T-helper 2 cell (primary cell): ENCODE data around the gene C16orf96.

Source experiments
- DNase-seq, 5 experiments: peaks; one replicate each; pipeline versions ENCODE4 v3.0.0 to v3.0.0-alpha.2; 2012 to 2022

The C16orf96 gene

GRCh38 chr16:4618645-4619418, 62.7 kb downstream of the C16orf96 start:
- DNase-seq: no peak

DNA sequence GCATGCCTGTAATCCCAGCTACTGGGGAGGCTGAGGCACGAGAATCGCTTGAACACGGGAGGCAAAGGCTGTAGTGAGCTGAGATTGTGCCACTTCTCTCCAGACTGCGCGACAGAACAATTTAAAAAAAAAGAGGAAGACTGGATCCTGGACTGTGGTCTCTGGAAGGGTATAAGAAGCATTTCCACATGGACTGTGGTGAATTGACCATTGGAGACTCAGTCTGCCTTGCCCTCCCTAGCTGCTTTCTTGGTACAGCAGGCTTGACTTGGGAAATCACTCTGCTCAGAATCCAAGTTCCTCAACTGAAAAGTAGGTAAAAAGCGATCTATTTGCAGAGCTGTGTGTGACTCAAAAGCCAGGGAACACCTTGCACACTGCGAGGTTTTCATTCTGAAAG, 67.5 kb downstream of the C16orf96 start:
- DNase-seq: no peak

GRCh38 chr16:4624015-4624826, 68.1 kb downstream of the C16orf96 start, which contains the start of gene MGRN1:
TSS of gene MGRN1 (plus strand) at chr16:4624826. CDS start at chr16:4624961, 135 bp downstream.
- DNase-seq: peak; percentile 78 to 99 (median 89)

DNA sequence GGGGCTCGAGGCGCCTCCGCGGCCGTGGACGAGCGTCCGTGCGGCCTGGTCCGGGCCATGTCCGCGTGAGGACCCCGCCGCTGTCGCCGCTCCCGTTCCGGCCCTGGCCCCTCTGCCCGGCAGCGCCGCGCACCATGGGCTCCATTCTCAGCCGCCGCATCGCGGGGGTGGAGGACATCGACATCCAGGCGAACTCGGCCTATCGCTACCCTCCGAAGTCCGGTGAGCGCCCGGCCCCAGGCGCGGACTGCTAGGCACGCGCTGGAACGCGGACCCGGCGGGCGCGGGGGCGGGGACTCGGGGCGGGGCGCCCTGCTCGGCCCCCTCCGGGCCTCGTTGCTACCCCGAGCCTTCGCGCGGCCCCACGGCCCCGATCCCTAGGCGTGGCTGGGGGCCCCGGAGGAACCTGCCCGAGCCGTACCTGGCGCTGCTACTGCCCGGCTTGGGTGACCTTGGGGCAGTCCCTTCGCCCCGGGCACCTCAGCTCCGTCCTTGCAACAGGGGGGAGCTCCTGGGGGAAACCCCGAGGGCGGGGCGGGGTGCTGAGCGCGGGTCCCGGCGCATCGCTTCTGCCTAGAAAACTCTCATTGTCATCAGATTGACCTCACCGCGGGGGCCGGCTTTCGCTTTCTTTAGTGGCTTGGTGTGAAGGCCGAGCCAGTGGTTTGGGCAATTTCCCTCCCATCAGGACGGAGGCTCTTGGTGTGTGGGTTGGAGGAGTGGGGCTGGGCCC, 68.9 kb downstream of the C16orf96 start:
- peak; percentile 40 to 69 (median 59) for DNase-seq

DNA sequence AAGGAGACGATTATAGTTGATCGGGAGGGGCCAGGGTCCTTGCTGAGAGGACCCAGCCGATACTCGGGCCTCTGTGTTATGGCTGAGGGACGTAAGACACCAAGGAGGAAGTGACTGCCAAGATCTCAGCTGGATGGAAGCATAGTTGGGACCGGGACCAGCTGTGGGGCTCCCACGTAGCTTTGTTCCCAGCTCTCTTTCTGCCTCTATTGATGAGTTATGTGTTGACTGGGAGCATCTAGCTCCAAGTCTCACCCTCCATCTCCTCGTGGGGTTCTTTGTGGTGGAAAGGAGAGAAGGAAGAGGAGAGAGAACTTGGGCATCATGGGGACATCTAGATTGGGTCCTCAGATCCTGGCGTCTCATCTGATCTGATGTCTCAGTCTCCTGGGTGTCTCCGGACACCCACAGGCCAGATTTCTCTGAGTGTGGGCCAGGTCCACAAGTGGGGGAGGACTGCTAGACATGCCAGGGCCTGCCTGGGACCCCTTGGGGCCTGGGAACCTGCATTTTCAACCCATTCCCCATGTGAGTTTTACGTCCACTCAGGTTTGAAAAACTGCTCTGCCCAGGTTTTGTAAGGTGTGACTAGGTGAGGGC, 69.5 kb downstream of the C16orf96 start:
- DNase-seq: no peak

DNA sequence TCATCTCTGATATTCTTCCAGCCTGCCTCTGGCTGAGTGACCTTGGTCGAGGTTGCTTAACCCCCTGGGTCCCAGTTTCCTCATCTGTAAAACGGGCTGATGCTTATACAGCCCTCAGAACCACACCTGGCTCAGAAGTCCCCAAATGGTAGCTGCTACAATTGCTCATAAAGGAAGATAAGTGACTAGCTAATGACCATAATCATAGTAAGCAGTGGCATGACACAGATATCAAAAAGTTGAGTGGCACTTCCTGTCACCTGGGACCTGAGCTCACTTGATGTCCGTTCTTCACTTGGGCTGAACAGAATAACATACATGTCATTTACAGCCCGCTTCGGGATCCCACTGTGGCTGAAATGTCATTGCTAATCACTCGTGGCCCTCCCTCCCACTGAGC, 70.3 kb downstream of the C16orf96 start:
- no peak for DNase-seq

- DNase-seq: no peak
Measured at GRCh38 chr16:4628283-4628682, 72.1 kb downstream of the C16orf96 start.

DNA sequence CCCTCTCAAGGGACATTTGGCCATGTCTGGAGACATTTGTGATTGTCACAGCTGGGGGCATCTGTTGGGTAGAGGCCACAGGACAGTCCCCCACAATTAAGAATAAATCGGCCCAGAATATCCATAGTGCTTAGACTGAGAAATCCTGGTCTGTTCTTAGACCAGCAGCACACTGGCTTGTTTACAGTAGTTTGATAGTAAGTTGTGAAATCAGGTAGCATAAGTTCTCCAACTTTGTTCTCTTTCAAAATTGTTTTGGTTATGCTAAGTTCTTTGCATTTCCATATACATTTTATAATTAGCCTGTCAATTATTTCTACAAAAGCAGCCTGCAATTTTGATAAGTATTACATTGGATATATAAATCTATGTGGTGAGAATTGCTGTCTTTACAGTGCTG, 75.3 kb downstream of the C16orf96 start:
- no peak for DNase-seq

DNA sequence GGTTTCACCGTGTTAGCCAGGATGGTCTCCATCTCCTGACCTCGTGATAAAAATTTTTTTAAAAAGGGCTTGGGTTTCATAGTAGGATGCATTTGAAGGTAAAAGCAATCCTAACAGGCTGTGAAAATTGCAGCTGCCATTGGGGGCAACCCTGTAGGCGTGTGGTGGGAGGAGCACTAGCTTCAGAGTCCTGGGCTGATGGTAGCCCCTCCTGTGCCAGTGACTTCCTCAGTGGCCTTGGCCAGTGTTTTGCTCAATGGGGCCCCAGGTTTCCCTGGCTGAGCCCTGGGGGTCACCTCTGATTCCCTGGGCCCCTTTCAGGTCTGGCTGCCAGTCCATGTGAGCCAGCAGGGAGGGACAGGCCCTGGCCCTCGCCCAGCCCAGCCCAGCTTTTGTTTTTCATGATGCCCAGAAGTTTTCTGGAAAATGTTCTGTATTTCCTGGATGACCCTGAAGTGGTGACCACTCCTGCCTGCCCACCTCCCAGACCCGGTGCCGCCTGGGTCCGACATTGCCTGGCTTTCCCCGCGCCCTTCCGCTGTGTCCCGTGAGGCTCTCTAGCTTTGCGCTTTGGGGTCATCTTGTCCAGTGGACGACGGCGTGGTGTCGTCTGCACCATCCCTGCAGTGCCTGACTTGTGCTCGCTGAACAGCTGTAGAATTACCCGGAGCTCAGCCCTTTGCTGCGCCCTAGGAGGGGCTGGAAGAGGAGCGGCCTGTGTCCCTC, 77.9 kb downstream of the C16orf96 start:
- DNase-seq: no peak

- no peak for DNase-seq
Measured at GRCh38 chr16:4634768-4635167, 78.6 kb downstream of the C16orf96 start.

DNA sequence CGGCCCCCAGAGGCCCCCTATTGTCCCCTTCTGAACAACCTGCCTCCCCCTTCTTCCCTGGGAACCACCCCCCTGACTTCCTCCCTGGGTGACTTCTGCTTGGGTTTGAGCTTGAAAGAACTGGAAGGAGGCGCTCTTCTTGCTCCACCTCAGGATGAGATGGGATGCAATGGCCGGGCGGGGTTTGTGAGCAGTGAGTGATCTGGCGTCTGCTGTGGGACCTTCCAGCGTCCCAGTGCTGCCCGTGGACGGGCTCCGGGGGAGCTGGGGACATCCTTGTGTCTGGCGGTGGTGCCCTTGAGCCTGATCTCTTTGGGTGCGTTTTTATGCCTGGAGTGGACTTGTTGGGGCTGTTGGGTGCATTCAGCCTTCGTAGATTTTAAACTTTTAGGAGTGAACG, 80.1 kb downstream of the C16orf96 start:
- DNase-seq: no peak

DNA sequence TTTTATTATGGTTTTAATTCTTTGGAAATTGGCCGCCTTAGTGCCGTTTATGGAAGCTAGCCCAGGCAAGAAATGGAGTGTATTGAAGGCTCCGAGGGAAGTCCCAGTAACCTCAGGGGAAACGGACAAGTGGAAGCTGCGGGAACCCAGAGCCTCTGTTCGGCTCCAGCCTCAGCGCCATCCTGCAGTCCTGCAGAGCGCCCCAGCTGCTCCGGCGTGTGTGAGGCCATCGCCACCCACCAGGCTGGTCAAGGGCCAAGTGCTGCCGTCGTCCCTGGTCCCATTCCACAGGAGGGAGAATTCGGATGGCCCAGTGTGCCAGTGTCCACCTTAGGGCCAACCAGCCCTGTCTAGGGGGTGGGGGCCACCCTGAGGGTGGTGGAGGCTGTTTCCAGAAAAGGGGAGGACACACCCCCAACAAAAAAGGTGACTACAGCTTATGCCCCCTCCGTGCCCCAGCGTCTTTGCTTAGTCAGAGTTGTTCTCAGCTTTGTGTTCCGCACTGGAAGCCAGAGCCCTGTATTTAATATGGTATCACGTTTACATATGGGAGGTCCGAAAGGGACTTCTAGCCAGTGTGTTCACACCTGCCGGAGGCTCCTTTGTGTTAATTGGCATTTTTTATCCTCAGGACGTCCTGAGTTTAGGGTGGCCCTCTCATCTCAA, 81.5 kb downstream of the C16orf96 start:
- no peak for DNase-seq

GRCh38 chr16:4639899-4640509, 83.9 kb downstream of the C16orf96 start:
- DNase-seq: no peak

GRCh38 chr16:4640572-4641305, 84.6 kb downstream of the C16orf96 start:
- DNase-seq: no peak

GRCh38 chr16:4641306-4641687, 85.2 kb downstream of the C16orf96 start:
- no peak for DNase-seq

GRCh38 chr16:4641895-4642294, 85.8 kb downstream of the C16orf96 start:
- DNase-seq: no peak

DNA sequence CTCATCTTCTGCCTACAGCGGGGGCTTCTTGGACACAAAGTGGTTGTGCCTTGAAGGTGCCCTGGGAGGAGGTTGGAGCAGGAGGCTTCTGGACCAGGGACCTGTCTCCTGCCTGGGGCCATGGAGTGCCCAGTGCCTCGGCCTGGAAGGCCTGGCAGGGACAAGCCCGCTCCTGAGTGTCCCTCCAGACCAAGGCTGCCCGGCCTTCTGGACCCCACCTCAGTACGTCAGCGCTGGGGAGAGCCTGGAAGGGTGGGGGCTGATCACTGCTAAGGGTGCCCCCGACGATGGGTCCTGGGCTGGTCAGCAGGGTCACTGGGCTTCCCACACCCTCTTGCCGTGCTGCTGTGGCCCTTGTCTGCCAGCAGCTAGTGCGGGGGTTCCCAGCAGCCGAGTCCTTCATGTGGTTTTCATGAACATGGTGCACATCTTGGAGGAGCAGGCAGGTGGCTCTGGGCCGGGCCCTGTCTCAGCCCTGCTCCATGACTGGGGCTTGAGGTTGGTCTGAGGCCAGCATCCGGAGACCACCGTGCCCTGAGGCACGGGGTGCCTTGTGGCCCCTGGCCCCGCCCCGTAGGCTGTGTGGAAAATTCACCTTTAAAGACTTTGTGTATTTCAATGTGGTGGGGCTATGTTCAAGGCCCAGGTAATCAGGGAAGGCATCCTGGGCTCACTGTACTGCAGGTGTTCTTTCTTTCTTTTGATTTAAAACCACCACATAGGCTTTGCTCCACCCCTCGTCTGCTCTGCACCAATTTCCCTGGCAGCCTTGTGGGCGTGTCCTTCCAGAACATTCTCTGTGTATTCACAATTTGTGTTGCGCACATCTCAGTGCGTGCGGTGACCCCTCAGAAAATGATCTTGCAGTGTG, 90.9 kb downstream of the C16orf96 start:
- DNase-seq: no peak

GRCh38 chr16:4647644-4647980, 91.5 kb downstream of the C16orf96 start:
- peak in 1 of 5 experiments; percentile 24 for DNase-seq

DNA sequence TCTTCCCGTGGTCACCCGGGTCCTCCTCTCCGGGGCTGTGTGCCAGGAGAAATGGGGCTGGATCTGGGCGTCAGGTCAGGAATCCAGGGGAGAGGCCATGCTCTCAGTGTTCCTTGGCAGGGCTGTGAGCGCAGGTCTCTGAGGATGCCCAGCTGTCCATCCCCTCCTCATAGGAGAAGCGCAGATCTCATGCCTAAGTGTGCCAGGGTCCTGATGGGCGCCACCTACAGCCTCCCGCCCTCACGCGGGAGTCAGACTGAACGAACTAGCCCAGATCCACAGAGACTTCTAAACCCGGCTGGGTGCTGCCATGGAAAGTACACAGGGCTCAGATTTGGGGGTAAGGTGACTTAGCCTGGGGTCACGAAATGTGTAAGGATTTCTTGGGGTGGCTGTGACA, 92.8 kb downstream of the C16orf96 start:
- DNase-seq: peak in 1 of 5 experiments; percentile 52
